OCI-LY1 (cell line): ENCODE measurements around the gene DECR2.

Source experiments
- CTCF ChIP-seq: fragments of 200-600 bp; sonication (generic), shearing (Covaris generic); IDR thresholded peaks from 2 replicates; pipeline ENCODE4 v1.5.1; 2017; ENCODE audit warnings: mild to moderate bottlenecking, antibody characterized with exemption, low read length, moderate library complexity, mixed read lengths
- EZH2 ChIP-seq: fragments of 200-600 bp; sonication (generic), shearing (Covaris generic); IDR thresholded peaks from 2 replicates; pipeline ENCODE4 v1.8.0; 2017; ENCODE audit warnings: borderline replicate concordance, mixed run types, mild to moderate bottlenecking, antibody characterized with exemption, low read length, moderate library complexity, mixed read lengths

DNA sequence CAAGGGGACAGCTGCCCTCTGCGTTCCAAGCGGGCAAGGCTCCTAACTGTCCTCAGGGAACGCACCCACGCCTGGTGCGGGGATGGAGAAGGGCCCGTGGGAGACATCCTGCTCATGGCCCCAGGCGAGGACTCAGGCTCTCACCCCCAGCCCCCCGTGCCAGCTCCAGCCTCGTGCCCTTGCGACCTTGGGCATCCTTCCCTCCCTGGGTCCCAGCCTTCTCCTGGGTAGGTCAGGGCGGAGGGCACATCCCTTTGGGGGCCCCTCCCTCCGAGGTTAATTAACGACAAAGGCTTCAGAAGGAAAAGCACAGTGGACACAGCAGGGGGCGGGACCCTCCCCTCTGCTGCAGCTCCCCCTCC lies 22.9 kb upstream of the DECR2 start:
- TF ChIP-seq CTCF (no peak), EZH2 (no peak)
